Ishikawa (cell line): ENCODE results near the gene MAPRE3.

Experiments used
- CEBPB ChIP-seq: IDR thresholded peaks from 2 replicates; pipeline ENCODE4 v1.6.1; 2012
- CREB1 ChIP-seq: IDR thresholded peaks from 2 replicates; pipeline ENCODE4 v1.6.1; 2012; ENCODE audit warnings: low read depth
- EGR1 ChIP-seq: IDR thresholded peaks from 2 replicates; pipeline ENCODE4 v1.6.1; 2012
- EP300 ChIP-seq: IDR thresholded peaks from 2 replicates; pipeline ENCODE4 v1.6.1; 2012; ENCODE audit warnings: borderline replicate concordance
- FOXM1 ChIP-seq: IDR thresholded peaks from 2 replicates; pipeline ENCODE4 v1.6.1; 2012; ENCODE audit warnings: low read depth, borderline replicate concordance
- NFIC ChIP-seq: IDR thresholded peaks from 2 replicates; pipeline ENCODE4 v1.6.1; 2012
- RAD21 ChIP-seq: IDR thresholded peaks from 2 replicates; pipeline ENCODE4 v1.6.1; 2012; ENCODE audit warnings: low read depth
- TAF1 ChIP-seq: IDR thresholded peaks from 2 replicates; pipeline ENCODE4 v1.6.1; 2012; ENCODE audit warnings: low read depth, mild to moderate bottlenecking
- TCF12 ChIP-seq: IDR thresholded peaks from 2 replicates; pipeline ENCODE4 v1.6.1; 2012; ENCODE audit warnings: low read depth
- TEAD4 ChIP-seq: IDR thresholded peaks from 2 replicates; pipeline ENCODE4 v1.6.1; 2012
- YY1 ChIP-seq: IDR thresholded peaks from 2 replicates; pipeline ENCODE4 v1.6.1; 2012; ENCODE audit warnings: low read depth
- ZBTB7A ChIP-seq: IDR thresholded peaks from 2 replicates; pipeline ENCODE4 v1.6.1; 2012; ENCODE audit warnings: low read depth
- TF ChIP-seq, protein P1 (sequence below): IDR thresholded peaks from 2 replicates; pipeline ENCODE4 v1.6.1; 2012
- TF ChIP-seq, protein P2 (sequence below): IDR thresholded peaks from 2 replicates; pipeline ENCODE4 v1.6.1; 2012; ENCODE audit warnings: low read depth, mild to moderate bottlenecking
- TF ChIP-seq, protein P3 (sequence below): IDR thresholded peaks from 2 replicates; pipeline ENCODE4 v1.6.1; 2012

Gene MAPRE3

DNA sequence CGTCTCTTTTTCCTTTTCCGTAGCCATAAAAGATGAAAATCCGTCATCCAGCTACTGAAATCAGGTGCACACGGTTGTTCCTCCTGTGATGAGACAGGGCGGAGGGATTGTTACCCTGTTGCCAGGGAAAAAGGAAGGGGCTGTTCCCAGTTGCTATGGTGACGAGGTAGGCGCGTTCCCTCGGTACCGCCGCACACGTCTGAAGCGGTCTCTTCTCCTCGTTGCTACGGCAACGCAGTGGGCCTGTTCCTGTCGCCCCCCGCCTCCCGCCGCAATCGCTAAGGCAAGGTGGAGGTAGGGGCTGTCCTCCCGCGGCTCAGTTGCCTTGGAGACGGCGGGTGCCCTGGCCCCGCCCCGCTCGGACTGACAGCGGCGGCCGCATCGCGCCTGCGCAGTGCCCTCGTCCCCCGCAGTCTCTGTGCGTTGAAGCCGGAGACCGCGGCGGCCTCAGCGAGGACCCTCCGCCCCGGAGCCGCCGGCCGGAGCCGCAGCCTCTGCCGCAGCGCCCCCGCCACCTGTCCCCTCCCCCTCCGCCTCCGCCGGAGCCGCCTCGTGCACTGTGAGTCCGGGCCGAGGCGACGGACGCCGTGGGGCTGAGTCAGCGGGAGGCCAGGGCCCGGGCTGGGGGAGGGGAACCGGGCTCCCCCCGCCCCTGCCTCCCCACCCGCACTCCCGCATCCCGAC lies at the start of gene MAPRE3:
Gene MAPRE3, plus strand, starts transcription at position 394 of the 684 bp plus-strand sequence. CDS start 51,582 bp downstream, outside the sequence.
- TF ChIP-seq ZBTB7A (peak; percentile 61; the same call in 1 of the 2 replicates), EGR1 (no peak)
- TF ChIP-seq, protein P1, sequence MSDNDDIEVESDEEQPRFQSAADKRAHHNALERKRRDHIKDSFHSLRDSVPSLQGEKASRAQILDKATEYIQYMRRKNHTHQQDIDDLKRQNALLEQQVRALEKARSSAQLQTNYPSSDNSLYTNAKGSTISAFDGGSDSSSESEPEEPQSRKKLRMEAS = 0 out of 2 replicates have a peak, but pooled peaks have one; percentile 47

DNA sequence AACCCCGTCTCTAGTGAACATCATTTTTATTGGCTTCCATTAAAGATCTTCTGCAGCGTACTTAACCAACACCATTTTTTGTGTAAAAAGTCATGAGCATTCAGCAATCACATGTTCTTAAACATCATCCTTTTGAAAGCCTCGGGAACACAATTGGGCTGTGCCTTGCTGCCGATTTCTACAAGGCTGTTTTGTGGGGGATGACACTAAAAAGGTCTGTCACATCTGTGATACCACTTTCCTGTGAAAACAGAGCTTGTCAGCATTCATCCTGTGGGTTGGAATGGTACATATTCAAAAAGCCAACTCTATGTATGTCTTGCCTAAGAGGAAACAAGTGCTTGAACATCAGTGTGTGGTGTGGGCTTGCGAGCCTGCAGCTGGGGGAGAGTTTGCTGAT lies 49.1 kb upstream of the MAPRE3 start:
- no peak for TF ChIP-seq FOXM1
- TF ChIP-seq RAD21 = no peak
- TF ChIP-seq TAF1 = no peak
- TF ChIP-seq NFIC = no peak
- TF ChIP-seq, protein P1 = no peak
- TF ChIP-seq, protein P2, sequence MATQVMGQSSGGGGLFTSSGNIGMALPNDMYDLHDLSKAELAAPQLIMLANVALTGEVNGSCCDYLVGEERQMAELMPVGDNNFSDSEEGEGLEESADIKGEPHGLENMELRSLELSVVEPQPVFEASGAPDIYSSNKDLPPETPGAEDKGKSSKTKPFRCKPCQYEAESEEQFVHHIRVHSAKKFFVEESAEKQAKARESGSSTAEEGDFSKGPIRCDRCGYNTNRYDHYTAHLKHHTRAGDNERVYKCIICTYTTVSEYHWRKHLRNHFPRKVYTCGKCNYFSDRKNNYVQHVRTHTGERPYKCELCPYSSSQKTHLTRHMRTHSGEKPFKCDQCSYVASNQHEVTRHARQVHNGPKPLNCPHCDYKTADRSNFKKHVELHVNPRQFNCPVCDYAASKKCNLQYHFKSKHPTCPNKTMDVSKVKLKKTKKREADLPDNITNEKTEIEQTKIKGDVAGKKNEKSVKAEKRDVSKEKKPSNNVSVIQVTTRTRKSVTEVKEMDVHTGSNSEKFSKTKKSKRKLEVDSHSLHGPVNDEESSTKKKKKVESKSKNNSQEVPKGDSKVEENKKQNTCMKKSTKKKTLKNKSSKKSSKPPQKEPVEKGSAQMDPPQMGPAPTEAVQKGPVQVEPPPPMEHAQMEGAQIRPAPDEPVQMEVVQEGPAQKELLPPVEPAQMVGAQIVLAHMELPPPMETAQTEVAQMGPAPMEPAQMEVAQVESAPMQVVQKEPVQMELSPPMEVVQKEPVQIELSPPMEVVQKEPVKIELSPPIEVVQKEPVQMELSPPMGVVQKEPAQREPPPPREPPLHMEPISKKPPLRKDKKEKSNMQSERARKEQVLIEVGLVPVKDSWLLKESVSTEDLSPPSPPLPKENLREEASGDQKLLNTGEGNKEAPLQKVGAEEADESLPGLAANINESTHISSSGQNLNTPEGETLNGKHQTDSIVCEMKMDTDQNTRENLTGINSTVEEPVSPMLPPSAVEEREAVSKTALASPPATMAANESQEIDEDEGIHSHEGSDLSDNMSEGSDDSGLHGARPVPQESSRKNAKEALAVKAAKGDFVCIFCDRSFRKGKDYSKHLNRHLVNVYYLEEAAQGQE = no peak
- no peak for TF ChIP-seq EGR1
- TF ChIP-seq ZBTB7A = no peak
- no peak for TF ChIP-seq TEAD4
- TF ChIP-seq CREB1 = no peak

DNA sequence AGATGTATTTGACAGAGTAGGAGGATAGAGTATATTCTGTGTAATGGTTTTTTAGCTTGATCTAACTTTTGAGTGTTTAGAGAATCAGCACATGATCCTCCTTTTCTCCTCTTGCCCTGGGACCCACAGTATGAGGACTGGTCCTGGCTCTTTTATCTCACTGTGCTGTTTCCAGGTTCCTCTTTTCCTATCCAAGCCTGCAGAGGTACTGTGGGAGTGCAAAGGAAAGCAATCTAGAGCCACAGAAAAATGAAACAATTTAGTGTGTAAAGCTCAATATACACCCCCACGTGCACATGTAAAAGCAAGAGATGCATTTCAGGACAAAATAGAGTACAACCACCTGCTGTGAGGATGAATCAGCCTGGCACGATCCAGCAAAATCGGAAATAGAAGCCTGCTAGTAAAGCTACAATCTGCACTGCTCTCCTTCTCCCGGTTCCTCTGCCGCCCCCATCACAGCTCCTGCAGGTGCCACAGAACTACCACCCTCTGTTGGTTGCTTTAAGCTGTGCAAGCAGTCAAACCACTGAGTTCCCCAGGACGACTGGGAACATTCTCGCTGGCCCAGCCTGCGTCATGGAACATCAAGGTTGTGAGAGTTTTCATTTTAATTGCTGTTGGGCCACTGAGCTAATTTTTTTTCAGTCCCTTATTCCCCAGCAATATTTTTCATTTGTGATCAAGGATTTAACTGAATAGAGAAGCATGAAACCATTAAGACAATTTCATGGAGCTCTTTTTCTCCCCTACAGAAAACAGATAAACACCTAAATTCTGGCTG lies 47.8 kb upstream of the MAPRE3 start:
- TF ChIP-seq CEBPB (no peak), FOXM1 (no peak), RAD21 (peak; percentile 64)

DNA sequence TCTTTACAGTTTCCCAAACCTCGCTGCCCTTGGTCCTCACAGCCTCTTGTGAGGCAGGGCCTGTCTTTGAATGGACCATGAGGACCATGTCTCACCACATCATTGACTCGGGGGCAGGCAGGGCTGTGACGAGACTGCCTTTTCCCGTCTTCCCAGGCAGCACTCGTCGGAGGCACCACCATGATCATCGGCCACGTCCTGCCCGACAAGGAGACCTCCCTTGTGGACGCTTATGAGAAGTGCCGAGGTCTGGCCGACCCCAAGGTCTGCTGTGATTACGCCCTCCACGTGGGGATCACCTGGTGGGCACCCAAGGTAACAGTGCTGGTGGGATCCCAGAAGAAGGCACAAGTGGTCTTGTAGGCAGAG lies 45.7 kb upstream of the MAPRE3 start:
- no peak for TF ChIP-seq FOXM1
- TF ChIP-seq NFIC = no peak
- TF ChIP-seq EGR1 = no peak

DNA sequence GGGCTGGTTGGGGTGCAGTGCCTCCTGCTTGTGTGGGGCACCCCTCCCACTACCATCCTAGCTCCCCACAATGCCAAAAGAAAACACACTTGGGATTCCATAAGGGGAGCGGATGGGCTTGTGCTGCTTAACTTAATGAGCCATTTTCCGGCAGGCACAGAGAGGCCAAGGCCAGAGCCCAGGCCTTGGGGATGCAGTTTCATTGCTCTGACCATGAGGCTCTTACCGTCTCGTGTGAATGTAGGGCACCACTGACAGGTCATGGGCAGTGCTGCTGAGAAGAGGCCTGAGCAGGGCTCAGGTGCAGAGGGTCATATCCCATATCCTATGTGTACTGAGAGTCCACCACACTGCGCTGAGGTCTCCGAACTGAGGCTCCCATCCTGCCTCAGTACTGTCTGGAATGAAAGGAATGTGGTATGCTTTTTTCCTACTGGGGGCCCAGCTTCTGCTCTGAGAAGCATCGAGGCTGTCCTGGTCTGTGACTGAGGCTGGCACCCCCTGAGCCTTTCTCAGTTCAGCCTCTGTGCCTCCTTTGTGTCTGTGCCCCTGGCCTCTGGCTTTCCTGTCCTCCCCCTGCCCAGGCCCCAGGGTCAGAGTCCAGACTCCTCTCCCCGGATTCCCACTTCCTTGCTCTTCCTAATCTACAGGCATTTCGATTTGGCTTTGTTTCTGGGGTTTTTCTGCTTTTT lies 45.2 kb upstream of the MAPRE3 start:
- TF ChIP-seq, protein P3, sequence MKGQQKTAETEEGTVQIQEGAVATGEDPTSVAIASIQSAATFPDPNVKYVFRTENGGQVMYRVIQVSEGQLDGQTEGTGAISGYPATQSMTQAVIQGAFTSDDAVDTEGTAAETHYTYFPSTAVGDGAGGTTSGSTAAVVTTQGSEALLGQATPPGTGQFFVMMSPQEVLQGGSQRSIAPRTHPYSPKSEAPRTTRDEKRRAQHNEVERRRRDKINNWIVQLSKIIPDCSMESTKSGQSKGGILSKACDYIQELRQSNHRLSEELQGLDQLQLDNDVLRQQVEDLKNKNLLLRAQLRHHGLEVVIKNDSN = no peak
- TF ChIP-seq YY1 (no peak), TEAD4 (no peak), FOXM1 (no peak), TCF12 (no peak), CREB1 (no peak), RAD21 (no peak)

DNA sequence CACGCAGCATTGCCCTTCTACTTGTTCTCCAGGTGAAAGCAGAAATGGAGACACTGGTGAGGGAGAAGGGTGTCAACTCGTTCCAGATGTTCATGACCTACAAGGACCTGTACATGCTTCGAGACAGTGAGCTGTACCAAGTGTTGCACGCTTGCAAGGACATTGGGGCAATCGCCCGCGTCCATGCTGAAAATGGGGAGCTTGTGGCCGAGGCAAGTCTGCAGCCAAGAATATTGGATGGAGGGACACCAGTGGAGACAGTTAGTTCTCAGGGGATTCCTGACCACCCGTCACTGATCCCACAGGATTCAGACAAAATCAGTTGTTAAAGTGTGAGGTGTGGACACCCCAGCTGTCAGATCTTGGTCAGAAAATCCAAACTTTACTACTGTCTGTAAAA lies 43.2 kb upstream of the MAPRE3 start:
- TF ChIP-seq TCF12 = no peak
- no peak for TF ChIP-seq CEBPB
- no peak for TF ChIP-seq ZBTB7A
- no peak for TF ChIP-seq NFIC
- TF ChIP-seq, protein P1 = no peak
- no peak for TF ChIP-seq TAF1
- TF ChIP-seq, protein P2 = no peak
- no peak for TF ChIP-seq TEAD4
- TF ChIP-seq YY1 = no peak
- TF ChIP-seq, protein P3 = no peak
- no peak for TF ChIP-seq FOXM1
- no peak for TF ChIP-seq EGR1
- TF ChIP-seq EP300 = no peak
- no peak for TF ChIP-seq RAD21
- no peak for TF ChIP-seq CREB1
